Mucosa of gallbladder (tissue), 1 donor: Measurements from ENCODE around the gene DISC1. TPM values are rescaled to one million over a fixed set of nuclear protein-coding genes. Genes with fewer than 3 reads are reported as not detected.
"Not testable (repeated sequence)": the region's sequence is repeated elsewhere in the genome, so short reads cannot be mapped to it uniquely, and the experiment has no call there.

ENCODE experiments used
- DNase-seq: peaks from one replicate; pipeline ENCODE4 v3.0.0-alpha.2; 2020; ENCODE audit warnings: low spot score
- total RNA-seq: library from RNA; stranded (reverse); gene quantifications from one replicate; pipeline ENCODE4 v1.2.1, GENCODE V29; 2021
- donor health status: DM: no; HTN: no; CAD: no.

Gene DISC1
- total RNA-seq, 1 donor from 2014 or later, result 10.8 TPM

DNA sequence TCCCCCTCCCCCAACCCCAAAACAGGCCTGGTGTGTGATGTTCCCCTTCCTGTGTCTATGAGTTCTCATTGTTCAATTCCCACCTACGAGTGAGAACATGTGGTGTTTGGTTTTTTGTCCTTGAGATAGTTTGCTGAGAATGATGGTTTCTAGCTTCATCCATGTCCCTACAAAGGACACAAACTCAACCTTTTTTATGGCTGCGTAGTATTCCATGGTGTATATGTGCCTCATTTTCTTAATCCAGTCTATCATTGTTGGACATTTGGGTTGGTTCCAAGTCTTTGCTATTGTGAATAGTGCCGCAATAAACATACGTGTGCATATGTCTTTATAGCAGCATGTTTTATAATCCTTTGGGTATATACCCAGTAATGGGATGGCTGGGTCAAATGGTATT, 102.4 kb downstream of the DISC1 start:
- not testable (repeated sequence) for DNase-seq

DNA sequence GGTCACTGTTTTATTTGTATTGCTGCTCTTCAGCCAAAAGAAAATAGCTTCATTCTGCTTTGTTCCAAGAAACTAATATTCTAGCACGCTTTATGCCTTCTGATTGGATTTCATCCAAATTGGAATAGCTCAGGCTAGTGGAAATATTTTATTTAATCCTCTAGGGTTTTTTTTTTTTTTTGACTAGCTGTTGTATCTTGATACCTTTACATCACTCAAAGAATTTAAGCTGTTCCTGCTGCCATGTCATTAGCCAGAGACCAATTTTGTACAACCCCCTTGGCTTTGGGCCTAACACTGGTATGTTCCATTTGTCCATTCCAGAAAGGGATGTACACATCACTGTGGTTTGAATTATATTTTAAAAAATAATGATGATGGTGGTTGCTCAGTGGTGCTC, 103.0 kb downstream of the DISC1 start:
- no peak for DNase-seq

DNA sequence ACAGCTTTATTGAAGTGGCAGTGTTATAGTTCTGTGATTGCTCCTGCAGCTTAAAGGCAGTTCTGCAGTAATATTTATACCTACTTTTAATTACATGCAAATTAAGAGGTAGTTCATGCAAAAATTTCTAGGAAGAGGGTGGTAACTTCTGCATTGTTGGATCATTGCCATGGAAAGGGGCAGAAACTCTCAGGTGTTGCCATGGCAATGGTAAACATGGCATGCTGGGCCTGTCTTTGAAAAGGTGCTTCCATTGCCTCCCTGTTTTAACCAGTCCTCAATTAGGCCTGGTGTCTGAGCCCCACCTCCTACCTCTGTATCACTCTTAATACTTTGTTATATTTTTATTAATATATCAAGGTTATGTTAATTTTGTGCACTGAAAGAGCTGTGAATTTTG, 104.7 kb downstream of the DISC1 start:
- no peak for DNase-seq

DNA sequence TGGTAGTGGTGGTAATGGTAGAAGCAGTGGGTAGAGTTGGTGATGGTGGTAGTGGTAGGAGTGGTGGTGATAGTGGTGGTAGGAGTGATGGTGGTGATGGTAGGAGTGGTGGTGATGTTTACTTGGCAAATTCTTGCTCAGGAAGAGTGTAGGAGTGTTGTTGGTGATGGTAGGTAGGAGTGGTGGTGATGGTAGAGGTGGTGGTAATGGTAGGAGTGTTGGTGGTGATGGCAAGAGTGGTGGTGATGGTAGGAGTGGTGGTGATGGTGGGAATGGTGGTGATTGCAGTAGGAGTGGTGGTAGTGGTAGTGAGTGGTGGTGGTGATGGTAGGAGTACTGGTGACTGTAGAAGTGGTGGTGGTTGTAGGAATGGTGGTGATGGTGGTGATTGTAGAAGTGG, 106.5 kb downstream of the DISC1 start:
- DNase-seq, result no peak

DNA sequence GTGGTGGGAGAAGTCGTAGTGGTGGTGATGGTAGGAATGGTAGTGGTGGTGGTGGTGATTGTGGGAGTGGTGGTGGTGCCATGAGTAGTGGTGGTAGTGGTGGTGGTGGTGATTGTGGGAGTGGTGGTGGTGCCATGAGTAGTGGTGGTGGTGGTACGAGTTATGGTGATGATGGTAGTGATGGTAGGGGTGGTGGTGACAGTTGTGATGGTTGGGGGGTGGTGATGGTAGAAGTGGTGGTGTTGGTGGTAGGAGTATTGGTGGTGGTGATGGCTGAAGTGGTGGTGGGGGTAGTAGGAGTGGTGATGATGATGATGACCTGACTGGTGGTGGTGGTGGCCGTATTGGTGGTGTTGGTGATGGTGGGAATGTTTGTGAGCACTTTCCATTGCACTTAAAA, 107.1 kb downstream of the DISC1 start:
- no peak for DNase-seq

DNA sequence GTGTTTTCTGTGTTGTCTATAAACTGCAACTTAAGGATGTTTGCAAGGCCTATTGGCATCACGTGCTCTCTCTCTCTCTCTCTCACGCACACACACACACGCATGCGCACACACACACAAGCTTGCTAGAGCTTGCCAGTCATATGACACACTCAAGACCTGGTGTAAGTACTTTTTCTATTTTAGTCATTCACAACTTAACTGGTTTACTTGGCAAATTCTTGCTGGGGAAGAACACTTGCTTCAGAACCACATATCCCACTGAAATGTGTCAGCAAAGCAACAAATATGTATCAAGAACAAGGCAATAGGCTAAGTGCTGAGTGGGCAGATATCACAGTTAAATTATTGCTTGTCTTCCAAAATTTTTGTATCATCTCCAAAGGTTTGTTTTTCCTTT, 107.8 kb downstream of the DISC1 start:
- DNase-seq, result peak; percentile 22

DNA sequence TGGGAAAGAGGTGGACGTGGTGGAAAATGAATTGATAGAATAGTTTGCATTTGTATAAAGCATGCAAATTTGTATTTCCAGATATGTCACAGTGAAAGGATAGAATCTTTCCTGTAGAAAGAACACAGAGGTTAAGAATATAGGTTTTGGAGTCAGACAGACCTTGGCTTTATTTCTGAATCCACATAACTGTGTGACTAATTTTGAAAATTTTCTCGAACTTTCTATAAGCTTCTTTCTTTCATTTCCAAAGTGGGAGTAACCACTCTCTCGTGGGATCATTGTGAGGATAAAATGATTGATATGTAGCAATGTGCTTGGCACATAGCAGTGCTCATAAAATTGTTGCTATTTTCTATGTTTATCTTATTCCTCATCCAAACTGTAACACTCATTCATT, 108.8 kb downstream of the DISC1 start:
- no peak for DNase-seq

DNA sequence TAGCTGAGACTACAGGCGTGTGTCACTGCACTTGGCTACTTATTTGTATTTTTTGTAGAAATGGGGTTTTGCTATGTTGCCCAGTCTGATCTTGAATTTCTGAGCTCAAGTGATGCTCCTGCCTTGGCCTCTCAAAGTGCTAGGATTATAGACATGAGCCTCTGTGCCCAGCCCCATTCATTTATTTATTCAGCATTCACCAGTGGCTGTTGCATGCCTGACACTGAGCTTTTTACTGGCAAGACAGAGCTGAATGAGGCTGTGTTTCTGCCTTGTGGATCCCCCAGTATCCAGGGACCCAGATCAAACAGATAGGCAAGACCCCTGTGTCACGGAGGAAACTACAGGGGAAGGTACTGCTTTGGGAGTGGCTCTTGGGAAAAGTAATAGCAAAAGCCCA, 109.4 kb downstream of the DISC1 start:
- DNase-seq, result no peak

DNA sequence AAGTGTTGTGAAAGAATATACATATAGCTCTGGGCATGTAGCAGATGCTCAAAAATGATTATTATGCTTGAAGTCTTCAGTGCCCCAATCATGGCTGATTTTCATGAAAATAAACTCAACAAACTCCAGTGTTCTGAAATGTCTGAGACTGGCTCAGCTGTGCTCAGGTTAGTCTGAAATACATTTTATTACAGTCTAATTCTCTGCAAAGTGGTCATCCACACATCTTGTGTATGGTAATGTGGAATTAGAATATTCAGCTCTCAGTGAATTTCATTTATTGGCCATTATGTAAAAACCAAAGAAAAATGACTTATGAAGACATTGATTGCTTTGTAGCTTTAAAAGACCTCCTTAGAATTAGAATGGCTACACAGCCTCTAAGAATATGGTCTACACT, 109.9 kb downstream of the DISC1 start:
- no peak for DNase-seq

DNA sequence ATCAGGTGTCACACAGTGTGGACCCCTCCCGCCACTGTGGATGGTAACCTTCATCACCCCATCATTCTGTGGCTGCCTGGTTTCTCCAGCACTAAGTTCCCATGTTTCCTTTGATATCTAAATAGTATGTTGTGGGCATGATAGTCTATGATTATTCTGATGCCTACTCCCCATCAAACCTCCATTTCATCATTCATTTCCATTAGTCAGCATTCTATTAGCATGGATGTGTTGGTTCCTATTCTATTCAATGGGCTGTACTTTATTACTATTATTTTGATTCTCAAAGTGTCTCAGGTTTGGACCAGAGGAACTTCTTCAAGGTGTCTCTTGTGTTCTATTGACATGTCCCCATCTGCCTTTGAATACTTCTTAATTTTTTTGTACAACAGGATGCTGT, 112.0 kb downstream of the DISC1 start:
- DNase-seq, result no peak

DNA sequence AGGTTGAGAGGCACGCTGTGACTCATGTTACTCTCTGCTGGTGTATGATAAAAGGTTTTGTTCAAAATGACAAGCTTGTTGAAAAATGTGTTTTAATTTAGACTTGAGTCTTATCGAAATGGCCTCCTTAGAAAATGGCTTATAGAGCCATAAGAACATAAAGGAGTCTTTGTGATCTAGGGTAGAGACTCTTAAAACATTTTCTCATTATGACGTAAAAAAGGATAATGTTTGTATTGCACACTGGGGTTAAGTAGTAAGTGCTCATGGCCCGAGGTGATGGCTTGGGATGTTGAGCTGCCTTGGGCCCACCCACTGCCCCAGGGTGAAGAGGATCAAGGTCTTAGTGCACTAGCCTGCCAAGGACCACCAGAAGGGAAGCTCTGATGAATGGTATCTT, 117.4 kb downstream of the DISC1 start:
- DNase-seq, result no peak

DNA sequence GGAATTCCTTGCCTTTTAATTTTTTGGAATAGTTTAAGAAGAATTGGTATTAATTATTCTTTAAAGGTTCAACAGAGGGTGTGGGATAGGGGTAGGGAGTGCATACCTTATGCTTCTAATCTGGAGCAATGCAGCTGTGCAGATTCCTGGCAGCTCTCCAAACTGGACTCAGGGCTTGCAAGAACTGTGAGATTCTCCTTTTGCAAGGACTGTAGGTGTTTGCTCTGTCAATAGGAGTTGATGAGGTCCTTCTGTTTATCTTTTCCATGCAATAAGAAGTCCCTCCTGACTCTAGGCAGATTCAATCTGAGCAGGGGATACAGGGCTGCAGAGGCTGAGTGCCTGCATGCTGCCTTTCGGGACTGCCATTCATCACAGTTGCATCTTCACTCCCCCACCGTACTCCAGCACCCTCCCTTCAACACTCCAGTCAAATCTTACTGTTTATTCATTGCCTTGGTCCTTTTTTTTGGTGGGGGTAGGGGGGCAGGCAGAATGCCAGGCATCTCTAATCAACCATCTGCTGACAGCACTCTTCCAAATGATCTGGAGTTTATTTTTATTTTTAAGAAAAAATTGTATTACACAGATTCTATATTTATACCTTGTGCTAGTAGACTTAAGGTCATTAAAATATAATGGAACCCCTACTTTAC, 122.3 kb downstream of the DISC1 start:
- no peak for DNase-seq

DNA sequence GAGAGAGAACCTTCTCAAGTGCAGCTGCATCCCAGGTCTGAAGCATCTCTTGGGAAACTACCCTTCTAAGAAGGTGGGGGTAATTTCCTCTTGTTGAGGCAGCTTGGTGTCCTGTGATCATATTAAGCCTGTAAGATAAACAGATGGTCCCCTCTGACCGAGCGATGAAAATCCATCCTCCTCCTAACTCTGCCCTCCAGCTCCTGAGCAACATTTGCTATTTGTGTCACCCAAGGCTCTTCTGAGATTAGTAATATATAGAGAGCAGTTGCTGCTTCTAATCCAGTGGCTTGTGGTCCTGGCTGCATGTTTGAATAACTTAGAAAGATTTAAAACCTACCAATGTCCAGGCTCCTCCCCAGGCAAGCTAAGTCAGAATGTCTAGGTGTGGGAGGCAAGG, 123.7 kb downstream of the DISC1 start:
- DNase-seq, result no peak

DNA sequence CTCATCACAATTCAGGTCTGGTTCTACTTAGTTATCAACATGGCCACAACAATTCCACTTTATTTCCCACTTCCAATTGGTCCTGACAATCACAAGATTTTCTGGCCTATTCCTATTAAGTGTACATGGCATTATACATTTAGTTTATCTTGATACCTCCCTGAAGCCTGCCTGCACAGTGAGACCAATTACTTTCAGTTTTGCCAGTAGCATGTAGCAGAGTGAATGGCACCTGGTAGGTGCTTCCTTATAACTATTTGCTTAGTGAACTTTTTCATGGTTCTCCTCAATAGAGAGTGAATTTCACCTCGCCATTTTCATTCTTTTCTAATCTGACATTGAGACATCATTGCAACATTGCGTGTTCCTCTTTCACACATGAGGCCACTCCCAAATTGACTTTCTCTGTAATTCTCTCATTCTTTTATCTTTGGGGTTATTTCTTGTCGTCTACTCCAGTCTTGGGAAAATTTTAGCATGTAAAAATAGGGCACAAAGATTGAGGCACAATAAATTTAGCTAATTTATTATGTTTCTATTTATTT, 124.3 kb downstream of the DISC1 start:
- DNase-seq, result no peak

DNA sequence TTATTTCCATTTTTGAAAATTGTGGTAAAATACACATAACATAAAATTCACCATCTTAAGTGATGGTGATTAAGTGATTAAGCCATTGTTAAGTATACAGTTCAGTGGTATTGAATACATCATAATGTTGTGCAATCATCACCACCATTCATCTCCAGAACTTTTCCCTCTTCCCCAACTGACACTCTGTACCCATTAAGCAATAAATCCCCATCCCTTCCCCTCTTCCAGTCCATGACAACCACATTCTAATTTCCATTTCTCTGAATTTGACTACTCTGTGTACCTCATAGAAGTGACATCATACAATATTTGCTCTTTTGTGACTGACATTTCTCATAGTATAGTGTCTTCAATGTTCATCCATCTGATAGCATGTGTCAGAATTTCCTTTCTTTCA, 124.8 kb downstream of the DISC1 start:
- no peak for DNase-seq

DNA sequence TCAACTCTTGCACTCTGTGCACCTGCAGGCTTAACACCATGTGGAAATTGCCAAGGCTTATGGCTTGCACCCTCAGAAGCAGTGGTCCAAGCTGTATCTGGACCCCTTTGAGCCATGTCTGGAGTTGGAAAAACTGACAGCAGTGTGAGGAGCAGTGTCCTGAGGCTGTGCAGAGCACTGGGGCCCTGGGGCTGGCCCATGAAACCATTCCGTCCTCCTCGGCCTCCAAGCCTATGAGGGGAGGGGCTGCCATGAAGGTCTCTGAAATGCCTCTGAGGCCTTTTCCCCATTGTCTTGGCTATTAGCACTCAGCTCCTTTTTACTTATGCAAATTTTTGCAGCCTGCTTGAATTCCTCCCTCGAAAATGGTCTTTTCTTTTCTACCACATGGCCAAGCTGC, 126.7 kb downstream of the DISC1 start:
- no peak for DNase-seq

DNA sequence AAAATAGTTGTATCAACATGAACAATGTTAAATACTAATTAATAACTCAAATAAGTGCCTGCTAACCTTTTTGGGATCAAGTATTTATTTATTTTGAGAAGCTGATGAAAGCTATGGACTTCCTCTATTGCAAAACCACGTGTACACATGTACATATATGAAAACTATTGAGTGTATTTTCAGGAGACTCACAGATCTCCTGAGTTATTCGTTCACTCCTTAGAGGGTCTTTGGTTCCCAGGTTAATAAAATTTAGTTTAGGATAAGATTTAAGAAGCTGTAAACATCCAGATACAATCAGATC, 130.5 kb downstream of the DISC1 start:
- DNase-seq, result no peak

DNA sequence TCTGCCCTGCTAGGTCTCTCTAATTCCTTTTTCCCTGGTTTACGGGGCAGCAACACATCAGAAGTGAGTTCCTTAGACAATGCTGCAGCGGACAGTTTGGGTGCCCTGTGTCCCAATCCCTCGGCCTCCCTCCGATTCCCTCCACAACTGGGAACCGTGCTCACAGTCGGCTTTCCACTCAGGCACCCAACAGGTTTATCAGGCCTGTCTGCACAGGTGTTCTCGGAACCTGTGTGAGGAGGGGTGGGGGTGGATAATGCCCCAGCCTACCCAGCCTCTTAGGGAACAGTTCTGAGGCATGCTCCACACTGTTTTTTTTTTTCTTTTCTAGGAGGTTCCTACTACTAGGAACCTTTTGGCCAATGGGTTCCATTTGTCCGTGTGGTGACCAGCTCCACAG, 131.2 kb downstream of the DISC1 start:
- DNase-seq, result no peak

DNA sequence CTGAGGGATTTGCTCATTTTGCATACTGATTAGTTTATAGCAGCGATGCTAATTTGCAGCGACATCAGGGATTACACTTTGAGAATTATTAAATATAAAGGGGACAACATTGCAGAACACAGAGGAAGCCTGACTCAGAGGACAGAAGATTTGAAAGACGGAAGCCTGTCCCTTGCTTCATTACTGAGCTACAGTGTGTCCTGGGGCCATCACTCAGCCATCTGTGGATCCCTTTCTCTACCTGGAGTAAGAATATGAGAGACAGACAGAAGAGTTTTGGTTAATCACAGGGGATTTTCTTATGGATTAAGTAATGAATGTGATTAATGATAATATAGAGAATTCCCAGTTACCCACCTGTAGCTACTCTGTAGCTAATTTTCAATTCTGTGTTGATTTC, 134.7 kb downstream of the DISC1 start:
- DNase-seq, result no peak

DNA sequence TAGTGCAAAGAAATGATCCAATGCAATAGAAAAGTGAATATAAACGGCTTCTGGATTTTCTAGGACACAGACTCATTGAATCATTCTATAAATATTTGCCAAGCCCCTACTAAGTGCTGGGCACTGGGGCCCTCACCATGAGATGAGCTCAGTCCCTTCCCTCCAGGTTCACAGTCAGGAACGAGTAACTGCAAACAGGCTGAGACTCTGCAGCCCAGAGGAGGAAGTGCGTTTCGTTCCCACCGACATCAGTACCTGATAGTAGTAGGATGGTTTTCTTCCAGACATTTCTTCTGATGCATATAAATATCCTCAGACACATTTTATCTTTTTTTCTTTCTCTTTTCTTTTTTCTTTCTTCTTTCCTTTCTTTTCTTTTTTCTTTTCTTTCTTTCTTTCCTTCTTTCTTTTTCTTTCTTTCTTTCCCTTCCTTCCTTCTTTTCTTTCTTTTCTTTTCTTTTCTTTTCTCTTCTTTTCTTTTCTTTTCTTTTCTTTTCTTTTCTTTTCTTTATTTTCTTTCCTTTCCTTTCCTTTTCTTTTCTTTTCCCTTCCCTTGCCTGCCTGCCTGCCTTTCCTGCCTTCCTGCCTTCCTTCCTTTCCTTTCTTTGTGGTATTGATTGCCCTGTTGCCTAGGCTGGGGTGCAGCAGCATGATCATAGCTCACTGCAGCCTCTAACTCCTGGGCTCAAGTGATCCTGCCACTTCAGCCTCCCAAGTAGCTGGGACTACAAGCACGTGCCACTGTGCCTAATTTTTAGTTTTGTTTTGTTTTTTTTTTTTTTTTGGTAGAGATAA, 135.4 kb downstream of the DISC1 start:
- no peak for DNase-seq

DNA sequence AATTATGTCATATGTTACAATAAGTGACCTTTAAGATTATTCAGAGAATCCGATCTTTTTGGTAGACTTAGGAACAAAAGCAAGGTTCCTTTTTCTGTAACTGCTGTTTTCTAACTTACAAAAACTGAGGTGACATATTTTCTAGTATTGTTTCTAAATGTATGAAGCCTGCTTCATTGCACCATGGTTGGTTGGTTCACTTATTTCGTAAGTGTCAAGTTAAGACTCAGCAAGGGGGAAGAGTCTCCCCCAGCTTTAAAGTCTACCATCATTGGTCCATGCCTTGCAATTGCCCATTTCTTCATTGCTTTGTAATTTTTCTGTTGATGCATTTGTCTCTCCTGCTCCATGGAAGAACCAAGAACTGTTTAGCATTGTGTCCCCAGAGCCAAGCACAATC, 136.9 kb downstream of the DISC1 start:
- DNase-seq, result no peak

DNA sequence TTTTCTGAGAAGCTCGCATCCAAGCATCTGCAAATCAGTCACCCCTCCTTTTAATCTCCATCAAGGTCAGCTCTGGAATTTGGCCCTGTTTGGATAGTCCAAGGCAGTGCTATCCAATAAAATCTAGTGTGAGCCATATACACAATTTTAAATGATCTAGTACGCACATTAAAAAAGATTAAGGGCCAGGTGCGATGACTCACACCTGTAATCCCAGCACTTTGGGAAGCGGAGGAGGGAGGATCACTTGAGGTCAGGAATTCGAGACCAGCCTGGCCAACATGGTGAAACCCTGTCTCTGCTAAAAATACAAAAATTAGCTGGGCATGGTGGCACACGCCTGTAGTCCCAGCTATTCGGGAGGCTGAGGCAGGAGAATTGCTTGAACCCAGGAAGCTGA, 139.2 kb downstream of the DISC1 start:
- DNase-seq, result not testable (repeated sequence)

DNA sequence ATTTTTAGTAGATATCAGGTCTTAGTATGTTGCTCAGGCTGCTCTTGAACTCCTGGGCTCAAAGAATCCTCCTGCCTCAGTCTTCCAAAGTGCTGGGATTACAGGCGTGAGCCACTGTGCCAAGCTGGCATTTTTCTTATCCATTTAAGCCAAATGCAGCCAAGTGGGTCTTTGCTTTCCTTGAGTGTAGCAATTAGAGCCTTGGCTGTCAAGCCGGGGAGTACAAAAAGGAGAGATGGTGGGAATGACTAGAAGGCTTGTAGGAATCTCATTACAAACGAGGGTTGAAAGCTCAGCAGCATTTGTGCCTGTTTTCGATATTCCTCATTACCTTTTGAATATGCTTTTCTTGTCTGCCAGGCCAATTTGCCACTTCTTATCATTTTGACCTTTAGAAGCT, 140.9 kb downstream of the DISC1 start:
- no peak for DNase-seq

DNA sequence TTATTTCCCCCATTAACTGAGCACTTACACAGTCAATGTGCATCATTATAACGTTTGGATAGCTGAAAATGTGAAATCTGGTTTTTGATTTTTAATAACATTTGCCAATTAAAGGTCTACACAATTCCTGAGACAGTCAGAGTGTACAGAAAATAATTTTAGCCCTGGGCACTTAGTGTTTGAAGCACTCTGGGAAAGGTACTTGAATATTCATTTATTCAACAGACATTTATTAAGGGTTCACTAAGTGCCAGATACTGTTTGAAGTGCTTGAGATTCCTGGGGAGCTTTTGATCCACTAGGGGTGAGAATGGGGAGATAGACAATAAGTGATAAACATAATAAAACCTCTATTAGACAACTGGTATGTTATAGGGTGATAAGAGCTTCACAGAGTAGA, 141.8 kb downstream of the DISC1 start:
- DNase-seq, result no peak
